K562 (cell line): ENCODE results near the gene ZSWIM1. TPM values are rescaled to one million over a fixed set of nuclear protein-coding genes. Genes with fewer than 3 reads are reported as not detected.

Experiments used
- BMI1 ChIP-seq: fragments of 150-350 bp; IDR thresholded peaks from 2 replicates; pipeline ENCODE4 v1.6.1; 2014; ENCODE audit warnings: low read length
- CBX1 ChIP-seq: sonication (generic); IDR thresholded peaks from 2 replicates; pipeline ENCODE4 v1.6.1; 2016; ENCODE audit warnings: antibody characterized with exemption, low read depth, mild to moderate bottlenecking
- LEF1 ChIP-seq: fragments of 450-650 bp; IDR thresholded peaks from 2 replicates; pipeline ENCODE4 v1.6.1; 2016; ENCODE audit warnings: mild to moderate bottlenecking
- NR2C1 ChIP-seq, 2 experiments: fragments of 450-650 bp; IDR thresholded peaks; 2 replicates each; pipeline ENCODE4 v1.6.1; 2017; ENCODE audit warnings: mild to moderate bottlenecking in 2 of 2, antibody characterized with exemption in 1 of 2, inconsistent platforms in 1 of 2, missing compliant biosample characterization in 1 of 2, missing genetic modification characterization in 1 of 2
- SIX5 ChIP-seq, 2 experiments: IDR thresholded peaks; 2 replicates each; pipeline ENCODE4 v1.6.1; 2011; ENCODE audit warnings: low read length in 2 of 2, borderline replicate concordance in 1 of 2, low read depth in 1 of 2, mild to moderate bottlenecking in 1 of 2, moderate library complexity in 1 of 2; ENCODE audit not compliant: insufficient read depth in 1 of 2
- TFAM ChIP-seq: fragments of 250-450 bp; sonication (Bioruptor Pico); conservative IDR thresholded peaks from 2 replicates; pipeline ENCODE4 v1.5.0; 2021; ENCODE audit warnings: mild to moderate bottlenecking, moderate library complexity
- ZFP30 ChIP-seq: fragments of 250-450 bp; sonication (Bioruptor Pico); IDR thresholded peaks from 2 replicates; pipeline ENCODE4 v1.8.0; 2022; ENCODE audit warnings: moderate library complexity, mild to moderate bottlenecking, inconsistent platforms, borderline replicate concordance
- ZNF165 ChIP-seq: fragments of 250-450 bp; sonication (Bioruptor Pico); IDR thresholded peaks from 2 replicates; pipeline ENCODE4 v1.4.0; 2020; ENCODE audit warnings: borderline replicate concordance
- ZNF174 ChIP-seq: fragments of 250-450 bp; sonication (Bioruptor Pico); IDR thresholded peaks from 2 replicates; pipeline ENCODE4 v1.4.0; 2020; ENCODE audit warnings: mild to moderate bottlenecking
- ZNF23 ChIP-seq: fragments of 250-450 bp; sonication (Bioruptor Pico); IDR thresholded peaks from 2 replicates; pipeline ENCODE4 v1.4.0; 2020; ENCODE audit warnings: mild to moderate bottlenecking
- ZNF57 ChIP-seq: fragments of 450-650 bp; formaldehyde crosslinking; IDR thresholded peaks from 2 replicates; pipeline ENCODE4 v1.4.0; 2020; ENCODE audit warnings: mild to moderate bottlenecking, moderate library complexity
- ZNF830 ChIP-seq: fragments of 250-450 bp; sonication (Bioruptor Pico); IDR thresholded peaks from 2 replicates; pipeline ENCODE4 v1.5.0; 2021; ENCODE audit warnings: mild to moderate bottlenecking
- polyA plus RNA-seq, 8 experiments: library from polyadenylated mRNA; depleted of rRNA in 4 of 8; stranded (reverse) in 5 of 8; unstranded in 3 of 8; fragments of >200 nt; fragmentation: Nextera tagmentation in 2 of 8; fragmentation: Illumina TruSeq in 1 of 8; extraction: Ambion mirVana in 2 of 8; extraction: Trizol in 1 of 8; gene quantifications; 2 replicates each; pipeline versions ENCODE4 v1.2.1 to v1.2.3, GENCODE V29; 2011 to 2014; ENCODE audit warnings: inconsistent platforms in 1 of 8, missing spikeins in 1 of 8
- total RNA-seq, 7 experiments: library from RNA; depleted of rRNA in 6 of 7; stranded (reverse); fragments of >200 nt in 6 of 7; fragmentation: Illumina TruSeq in 2 of 7; extraction: Trizol in 2 of 7; gene quantifications; 2 replicates each; pipeline versions ENCODE4 v1.2.1 to v1.2.3, GENCODE V29; 2011 to 2021; ENCODE audit warnings: low replicate concordance in 1 of 7
- TF ChIP-seq, protein P1 (sequence below), 2 experiments: fragments of 450-650 bp; IDR thresholded peaks; 2 replicates each; pipeline ENCODE4 v1.6.1; 2016; ENCODE audit warnings: mild to moderate bottlenecking in 2 of 2, borderline replicate concordance in 1 of 2, low read depth in 1 of 2, moderate library complexity in 1 of 2
- TF ChIP-seq, protein P2 (sequence below): sonication (generic); formaldehyde crosslinking; IDR thresholded peaks from 2 replicates; pipeline ENCODE4 v1.8.1; 2023; ENCODE audit warnings: mild to moderate bottlenecking, missing genetic modification reagents
- TF ChIP-seq, protein P3 (sequence below), 2 experiments: fragments of 450-650 bp; IDR thresholded peaks; 2 replicates each; pipeline ENCODE4 v1.6.1; 2016

Gene ZSWIM1
- total and polyA plus RNA-seq, 9 of the 15 experiments (the other 6 are each of a cell fraction or from before 2014, with no cell fraction given) = 2.5 to 15.6 (median 9.5) TPM

DNA sequence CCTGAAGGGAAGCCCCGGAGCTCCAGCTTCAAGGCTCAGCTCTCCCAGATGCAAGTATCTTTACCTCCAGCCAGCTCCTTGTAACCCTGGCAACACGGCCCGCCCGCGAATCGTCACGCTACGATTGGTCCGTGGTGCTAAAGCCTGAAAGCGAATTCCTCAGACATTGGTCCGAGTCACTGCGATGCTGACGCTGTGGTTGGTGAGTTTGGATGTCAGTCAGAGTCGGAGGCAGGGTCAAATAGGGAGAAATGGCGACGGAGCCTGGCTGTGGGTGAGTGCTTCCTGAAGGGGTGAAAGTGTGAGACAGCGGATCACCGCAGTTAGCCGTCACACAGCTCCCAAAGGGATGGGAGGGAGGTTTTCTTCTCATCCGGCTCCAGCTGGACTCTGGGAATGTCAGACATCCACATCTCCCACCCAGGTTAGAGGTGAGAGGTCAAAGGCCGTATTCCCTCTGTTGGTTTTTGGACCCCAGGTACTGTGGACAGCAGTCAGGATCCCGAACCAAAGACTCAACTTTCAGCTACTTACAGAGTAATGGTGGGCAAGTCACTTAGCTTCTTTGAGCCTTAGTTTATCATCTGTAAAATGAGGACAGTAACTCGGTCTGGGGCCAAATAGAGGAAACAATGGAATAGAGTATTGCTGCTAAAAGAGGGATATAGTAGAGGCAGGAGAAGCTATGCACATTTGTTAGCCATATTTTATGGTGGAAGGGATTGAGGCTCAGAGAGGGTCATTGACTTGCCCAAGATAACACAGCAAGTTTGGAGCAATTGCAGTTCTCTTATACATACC is at the start of gene ZSWIM1 (continued):
- TF ChIP-seq, protein P1, sequence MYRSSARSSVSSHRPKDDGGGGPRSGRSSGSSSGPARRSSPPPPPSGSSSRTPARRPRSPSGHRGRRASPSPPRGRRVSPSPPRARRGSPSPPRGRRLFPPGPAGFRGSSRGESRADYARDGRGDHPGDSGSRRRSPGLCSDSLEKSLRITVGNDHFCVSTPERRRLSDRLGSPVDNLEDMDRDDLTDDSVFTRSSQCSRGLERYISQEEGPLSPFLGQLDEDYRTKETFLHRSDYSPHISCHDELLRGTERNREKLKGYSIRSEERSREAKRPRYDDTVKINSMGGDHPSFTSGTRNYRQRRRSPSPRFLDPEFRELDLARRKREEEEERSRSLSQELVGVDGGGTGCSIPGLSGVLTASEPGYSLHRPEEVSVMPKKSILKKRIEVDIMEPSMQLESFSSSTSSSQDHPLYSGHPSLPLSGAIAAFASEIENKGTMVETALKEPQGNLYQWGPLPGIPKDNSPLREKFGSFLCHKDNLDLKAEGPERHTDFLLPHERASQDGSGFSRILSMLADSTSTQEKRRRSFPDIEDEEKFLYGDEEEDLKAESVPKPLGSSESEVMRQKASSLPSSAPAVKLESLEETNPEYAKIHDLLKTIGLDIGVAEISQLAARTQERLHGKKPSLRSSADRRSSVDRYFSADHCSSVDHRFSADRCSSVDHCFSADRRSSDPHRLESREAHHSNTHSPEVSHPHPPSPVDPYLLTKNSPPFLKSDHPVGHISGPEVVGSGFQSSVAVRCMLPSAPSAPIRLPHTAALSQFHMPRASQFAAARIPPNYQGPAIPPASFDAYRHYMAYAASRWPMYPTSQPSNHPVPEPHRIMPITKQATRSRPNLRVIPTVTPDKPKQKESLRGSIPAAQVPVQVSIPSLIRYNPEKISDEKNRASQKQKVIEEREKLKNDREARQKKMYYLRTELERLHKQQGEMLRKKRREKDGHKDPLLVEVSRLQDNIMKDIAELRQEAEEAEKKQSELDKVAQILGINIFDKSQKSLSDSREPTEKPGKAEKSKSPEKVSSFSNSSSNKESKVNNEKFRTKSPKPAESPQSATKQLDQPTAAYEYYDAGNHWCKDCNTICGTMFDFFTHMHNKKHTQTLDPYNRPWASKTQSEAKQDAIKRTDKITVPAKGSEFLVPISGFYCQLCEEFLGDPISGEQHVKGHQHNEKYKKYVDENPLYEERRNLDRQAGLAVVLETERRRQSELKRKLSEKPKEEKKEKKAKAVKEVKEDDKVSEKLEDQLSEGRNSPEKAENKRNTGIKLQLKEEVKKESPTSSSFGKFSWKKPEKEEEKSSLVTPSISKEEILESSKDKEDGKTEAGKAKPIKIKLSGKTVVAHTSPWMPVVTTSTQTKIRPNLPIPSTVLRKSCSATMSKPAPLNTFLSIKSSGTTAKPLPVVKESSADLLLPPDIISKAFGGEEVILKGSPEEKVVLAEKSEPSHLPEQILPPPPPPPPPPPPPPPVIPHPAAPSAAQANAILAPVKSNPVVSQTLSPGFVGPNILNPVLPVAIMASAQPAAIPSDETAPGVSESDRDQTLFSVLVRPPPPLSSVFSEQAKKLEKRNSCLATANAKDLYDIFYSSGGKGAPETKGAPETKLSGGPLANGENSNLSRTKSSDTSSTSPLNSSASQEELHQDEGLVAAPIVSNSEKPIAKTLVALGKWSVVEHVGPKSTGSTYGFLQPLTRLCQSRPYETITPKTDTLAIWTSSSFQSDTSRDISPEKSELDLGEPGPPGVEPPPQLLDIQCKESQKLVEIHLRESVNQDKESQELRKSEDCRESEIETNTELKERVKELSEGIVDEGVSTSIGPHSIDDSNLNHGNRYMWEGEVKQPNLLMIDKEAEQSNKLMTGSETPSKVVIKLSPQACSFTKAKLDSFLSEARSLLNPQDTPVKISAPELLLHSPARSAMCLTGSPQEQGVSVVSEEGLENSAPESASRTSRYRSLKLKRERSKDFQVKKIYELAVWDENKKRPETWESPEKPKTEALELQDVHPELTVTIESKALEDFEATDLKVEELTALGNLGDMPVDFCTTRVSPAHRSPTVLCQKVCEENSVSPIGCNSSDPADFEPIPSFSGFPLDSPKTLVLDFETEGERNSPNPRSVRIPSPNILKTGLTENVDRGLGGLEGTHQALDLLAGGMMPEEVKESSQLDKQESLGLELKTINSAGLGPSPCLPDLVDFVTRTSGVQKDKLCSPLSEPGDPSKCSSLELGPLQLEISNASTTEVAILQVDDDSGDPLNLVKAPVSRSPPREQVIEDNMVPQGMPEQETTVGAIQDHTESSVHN (IDR thresholded peaks at IDR 0.05; ENCODE audit: borderline replicate concordance in 1 of 2, low read depth in 1 of 2) = peak in 1 of 2 experiments; percentile 22; a peak in 1 of 4 replicates
- no peak for TF ChIP-seq ZNF57 (CRISPR knock-in tag)
- TF ChIP-seq NR2C1 (IDR thresholded peaks at IDR 0.05) = peak; percentile 98
- TF ChIP-seq NR2C1 (tag; IDR thresholded peaks at IDR 0.05) = peak; percentile 99
- TF ChIP-seq ZFP30 (CRISPR knock-in tag) = no peak
- TF ChIP-seq ZNF165 (CRISPR knock-in tag) = no peak
- TF ChIP-seq ZNF174 = no peak
- TF ChIP-seq ZNF830 (CRISPR knock-in tag) = 0 out of 2 replicates have a peak, but pooled peaks have one; percentile 72
- TF ChIP-seq LEF1 = no peak
- TF ChIP-seq ZNF23 = no peak
- TF ChIP-seq, protein P2, sequence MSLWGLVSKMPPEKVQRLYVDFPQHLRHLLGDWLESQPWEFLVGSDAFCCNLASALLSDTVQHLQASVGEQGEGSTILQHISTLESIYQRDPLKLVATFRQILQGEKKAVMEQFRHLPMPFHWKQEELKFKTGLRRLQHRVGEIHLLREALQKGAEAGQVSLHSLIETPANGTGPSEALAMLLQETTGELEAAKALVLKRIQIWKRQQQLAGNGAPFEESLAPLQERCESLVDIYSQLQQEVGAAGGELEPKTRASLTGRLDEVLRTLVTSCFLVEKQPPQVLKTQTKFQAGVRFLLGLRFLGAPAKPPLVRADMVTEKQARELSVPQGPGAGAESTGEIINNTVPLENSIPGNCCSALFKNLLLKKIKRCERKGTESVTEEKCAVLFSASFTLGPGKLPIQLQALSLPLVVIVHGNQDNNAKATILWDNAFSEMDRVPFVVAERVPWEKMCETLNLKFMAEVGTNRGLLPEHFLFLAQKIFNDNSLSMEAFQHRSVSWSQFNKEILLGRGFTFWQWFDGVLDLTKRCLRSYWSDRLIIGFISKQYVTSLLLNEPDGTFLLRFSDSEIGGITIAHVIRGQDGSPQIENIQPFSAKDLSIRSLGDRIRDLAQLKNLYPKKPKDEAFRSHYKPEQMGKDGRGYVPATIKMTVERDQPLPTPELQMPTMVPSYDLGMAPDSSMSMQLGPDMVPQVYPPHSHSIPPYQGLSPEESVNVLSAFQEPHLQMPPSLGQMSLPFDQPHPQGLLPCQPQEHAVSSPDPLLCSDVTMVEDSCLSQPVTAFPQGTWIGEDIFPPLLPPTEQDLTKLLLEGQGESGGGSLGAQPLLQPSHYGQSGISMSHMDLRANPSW (CRISPR knock-in tag) = no peak
- peak; percentile 92 for TF ChIP-seq BMI1
- no peak for TF ChIP-seq CBX1
- no peak for TF ChIP-seq TFAM
- TF ChIP-seq, protein P3, sequence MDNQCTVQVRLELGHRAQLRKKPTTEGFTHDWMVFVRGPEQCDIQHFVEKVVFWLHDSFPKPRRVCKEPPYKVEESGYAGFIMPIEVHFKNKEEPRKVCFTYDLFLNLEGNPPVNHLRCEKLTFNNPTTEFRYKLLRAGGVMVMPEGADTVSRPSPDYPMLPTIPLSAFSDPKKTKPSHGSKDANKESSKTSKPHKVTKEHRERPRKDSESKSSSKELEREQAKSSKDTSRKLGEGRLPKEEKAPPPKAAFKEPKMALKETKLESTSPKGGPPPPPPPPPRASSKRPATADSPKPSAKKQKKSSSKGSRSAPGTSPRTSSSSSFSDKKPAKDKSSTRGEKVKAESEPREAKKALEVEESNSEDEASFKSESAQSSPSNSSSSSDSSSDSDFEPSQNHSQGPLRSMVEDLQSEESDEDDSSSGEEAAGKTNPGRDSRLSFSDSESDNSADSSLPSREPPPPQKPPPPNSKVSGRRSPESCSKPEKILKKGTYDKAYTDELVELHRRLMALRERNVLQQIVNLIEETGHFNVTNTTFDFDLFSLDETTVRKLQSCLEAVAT (IDR thresholded peaks at IDR 0.05) = peak in 1 of 2 experiments; percentile 44; a peak in 1 of 4 replicates
- TF ChIP-seq SIX5 (IDR thresholded peaks at IDR 0.05; ENCODE audit: borderline replicate concordance in 1 of 2, insufficient read depth in 1 of 2, low read depth in 1 of 2, low read length in 2 of 2) = no peak
